NCI-H82 treated with DMSO at 0.1 percent for 48 hours (cell line): ENCODE results near the gene CEP70.
"Not testable (repeated sequence)": the region's sequence is repeated elsewhere in the genome, so short reads cannot be mapped to it uniquely, and the experiment has no call there.

Source experiments
- DNase-seq: peaks from one replicate; lab custom pipeline; 2025; ENCODE audit not compliant: unreplicated experiment; lab: John Stamatoyannopoulos, UW

The CEP70 gene

GRCh38 chr3:138594150-138594934 lies at the start of gene CEP70:
Gene CEP70 (minus strand): TSS chr3:138594260. CDS start chr3:138572927, 21,333 bp downstream.
- no peak for DNase-seq

DNA sequence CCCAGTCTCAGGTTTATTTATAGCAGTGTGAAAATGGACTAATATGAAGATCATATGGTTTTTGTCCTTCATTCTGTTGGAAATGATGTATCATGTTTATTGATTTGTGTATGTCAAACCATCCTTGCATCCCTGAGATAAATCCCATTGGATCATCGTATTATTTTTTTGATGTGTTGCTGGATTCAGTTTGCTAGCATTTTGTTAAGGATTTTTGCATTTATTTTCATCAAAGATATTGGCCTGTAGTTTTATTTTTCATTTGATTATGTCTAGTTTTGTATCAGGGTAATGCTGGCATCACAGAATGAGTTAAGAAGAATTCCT lies 48.8 kb upstream of the CEP70 start:
- no peak for DNase-seq

GRCh38 chr3:138642226-138642926 lies 48.3 kb upstream of the CEP70 start:
- DNase-seq: no peak

GRCh38 chr3:138640537-138640936 lies 46.5 kb upstream of the CEP70 start:
- DNase-seq: no peak

GRCh38 chr3:138638641-138639040 lies 44.6 kb upstream of the CEP70 start:
- no peak for DNase-seq

DNA sequence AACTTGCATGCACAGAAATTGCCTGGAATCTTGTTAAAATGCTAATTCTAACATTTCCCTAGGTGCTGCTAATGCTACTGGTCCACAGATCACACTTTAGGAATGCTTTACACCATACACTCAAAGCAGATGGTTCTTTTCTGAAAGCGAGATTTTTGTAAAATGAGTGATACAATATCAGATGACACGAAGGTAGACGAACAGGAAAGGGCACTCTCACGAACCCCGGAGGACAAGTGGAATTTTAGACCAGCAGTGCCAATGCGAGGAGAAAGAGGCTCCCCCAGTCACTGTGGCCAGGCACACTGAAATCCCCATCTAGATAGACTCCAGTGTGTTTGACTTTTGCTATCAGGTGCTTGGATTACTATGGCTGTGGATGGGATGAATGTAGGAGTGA lies 35.5 kb upstream of the CEP70 start:
- no peak for DNase-seq

DNA sequence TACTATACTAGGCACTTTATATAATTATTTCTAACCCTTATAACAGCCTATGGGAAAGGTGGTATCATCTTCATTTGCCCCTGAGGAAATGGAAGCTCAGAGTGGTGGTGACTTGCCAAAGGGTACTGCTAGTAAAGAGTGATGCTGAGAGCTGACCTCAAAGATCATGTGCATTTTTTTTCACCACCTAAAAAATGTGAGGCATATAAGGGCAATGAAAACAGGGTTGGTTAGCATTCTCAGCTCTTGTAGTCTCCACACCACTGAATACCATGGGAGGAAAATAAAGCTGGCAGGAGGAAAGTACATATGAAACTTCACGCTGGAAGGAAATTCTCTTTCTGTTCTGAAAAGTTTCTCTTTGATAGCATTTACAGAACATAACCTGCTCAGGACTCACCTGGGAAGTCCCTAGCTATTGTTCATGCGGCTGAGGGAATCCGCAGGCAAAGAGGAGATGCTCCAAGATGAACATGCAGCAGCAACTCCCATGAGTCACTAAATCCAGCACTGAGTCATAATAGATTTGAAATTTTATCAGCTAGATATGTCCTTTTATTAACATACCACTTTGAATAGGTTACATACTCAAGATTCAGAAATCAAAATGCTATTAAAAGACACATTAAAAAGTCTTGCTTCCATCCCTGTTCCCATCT lies 31.8 kb upstream of the CEP70 start:
- DNase-seq: no peak

- no peak for DNase-seq
Observed at GRCh38 chr3:138624518-138624917, 30.5 kb upstream of the CEP70 start.

DNA sequence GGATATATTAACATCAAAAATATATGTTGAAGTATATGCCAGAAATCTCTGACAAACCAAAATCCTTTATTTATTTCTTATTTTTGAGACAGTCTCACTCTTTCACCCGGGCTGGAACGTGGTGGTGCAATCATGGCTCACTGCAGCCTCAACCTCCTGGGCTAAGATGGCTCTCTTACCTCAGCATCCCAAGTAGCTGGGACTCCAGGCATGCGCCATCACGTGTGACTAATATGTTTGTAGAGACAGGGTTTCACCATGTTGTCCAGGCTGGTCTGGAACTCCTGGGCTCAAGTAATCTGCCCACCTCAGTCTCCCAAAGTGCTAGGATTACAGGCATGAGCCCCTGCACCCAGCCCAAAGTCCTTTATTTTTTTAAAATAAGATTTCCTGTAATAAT lies 26.4 kb upstream of the CEP70 start:
- peak; percentile 26 for DNase-seq

- DNase-seq: no peak
Observed at GRCh38 chr3:138615462-138615861, 21.4 kb upstream of the CEP70 start.

- DNase-seq: no peak
Observed at GRCh38 chr3:138609898-138610266, 15.8 kb upstream of the CEP70 start.

DNA sequence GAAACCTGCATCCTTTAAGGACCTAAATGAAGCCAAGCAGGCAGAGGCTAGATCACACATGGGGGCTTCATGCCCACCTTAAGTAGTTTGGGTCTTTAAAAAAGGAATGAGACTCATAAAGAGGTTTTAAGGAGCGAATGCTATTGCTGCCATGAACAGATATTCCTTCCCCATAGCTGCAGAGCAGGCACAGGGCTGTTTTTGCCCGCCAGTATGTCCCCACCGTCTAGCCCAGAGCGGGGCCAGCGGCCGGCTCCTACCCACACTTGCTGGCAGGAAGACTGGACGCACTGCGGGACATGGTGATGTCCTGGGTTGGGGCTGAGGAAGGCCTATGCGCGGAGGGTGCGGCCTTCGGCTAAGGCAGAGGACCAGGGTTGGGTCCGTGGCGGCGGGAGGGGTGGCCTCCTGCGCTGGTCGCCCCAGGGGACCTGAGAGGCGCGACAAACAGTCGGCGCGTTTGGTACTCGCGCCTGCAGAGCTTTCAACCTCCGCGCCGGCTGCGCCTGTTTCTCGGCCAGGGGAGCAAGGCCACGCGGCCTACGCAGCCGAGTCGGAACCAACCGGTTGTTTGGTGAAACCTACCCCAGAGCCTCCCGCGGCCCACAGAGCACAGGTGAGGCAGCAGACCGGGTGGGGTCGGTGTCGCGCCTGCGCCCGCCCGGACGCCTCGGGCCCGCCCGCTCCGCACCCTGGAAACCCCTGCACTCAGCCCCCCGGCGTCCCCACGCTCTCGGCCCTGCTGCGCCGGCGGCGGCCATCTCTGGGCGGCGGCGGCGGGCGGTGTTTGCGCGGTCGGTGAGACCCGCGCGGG lies 14.5 kb upstream of the CEP70 start, which contains the start of gene FAIM:
FAIM (plus strand) TSS at position 450 of the 814 bp plus-strand sequence. CDS start 10,956 bp downstream, outside the sequence.
- DNase-seq: peak; percentile 33

DNA sequence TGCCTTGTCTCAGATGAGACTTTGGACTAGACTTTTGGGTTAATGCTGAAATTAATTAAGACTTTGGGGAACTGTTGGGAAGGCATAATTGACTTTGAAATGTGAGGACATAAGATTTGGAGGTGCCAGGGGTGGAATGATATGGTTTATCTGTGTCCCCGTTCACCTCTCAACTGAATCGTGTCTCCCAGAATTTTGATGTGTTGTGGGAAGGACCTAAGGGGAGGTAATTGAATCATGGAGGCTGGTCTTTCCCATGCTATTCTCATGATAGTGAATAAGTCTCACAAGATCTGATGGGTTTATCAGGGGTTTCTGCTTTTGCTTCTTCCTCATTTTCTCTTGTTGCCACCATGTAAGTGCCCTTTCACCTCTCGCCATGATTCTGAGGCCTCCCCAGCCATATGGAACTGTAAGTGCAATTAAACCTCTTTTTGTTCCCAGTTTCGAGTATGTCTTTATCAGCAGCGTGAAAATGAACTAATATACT lies 10.1 kb upstream of the CEP70 start:
- DNase-seq: not testable (repeated sequence)

DNA sequence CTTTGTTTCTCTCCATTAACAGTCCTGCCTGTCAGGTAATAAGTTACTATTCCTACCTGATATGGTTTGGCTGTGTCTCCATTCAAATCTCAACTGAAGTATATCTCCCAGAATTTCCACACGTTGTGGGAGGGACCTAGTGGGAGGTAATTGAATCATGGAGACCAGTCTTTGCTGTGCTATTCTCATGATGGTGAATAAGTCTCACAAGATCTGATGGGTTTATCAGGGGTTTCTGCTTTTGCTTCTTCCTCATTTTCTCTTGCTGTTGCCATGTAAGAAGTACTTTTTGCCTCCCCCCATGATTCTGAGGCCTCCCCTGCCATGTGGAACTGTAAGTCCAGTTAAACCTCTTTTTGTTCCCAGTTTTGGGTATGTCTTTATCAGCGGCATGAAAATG lies 7.6 kb upstream of the CEP70 start:
- DNase-seq: not testable (repeated sequence)

- DNase-seq: no peak
Observed at GRCh38 chr3:138600100-138600745, 6.2 kb upstream of the CEP70 start.

DNA sequence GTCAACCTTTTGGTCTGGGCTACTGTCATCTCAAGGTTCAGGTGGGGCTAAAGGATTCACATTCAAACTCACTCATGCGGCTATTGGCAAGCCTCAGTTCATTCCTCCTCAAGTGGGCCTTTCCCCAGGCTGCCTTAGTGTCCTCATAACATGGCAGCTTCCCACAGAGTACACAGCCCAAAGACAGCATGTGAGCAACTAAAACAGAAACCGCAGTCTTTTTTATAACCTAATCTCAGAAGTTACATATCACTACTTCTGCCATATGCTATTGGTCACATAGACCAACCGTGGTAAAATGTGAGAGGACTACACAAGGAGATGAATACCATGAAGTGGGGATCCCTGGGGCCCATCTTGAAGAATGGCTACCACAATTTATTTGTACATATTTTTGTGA lies 4.5 kb upstream of the CEP70 start:
- DNase-seq: no peak

DNA sequence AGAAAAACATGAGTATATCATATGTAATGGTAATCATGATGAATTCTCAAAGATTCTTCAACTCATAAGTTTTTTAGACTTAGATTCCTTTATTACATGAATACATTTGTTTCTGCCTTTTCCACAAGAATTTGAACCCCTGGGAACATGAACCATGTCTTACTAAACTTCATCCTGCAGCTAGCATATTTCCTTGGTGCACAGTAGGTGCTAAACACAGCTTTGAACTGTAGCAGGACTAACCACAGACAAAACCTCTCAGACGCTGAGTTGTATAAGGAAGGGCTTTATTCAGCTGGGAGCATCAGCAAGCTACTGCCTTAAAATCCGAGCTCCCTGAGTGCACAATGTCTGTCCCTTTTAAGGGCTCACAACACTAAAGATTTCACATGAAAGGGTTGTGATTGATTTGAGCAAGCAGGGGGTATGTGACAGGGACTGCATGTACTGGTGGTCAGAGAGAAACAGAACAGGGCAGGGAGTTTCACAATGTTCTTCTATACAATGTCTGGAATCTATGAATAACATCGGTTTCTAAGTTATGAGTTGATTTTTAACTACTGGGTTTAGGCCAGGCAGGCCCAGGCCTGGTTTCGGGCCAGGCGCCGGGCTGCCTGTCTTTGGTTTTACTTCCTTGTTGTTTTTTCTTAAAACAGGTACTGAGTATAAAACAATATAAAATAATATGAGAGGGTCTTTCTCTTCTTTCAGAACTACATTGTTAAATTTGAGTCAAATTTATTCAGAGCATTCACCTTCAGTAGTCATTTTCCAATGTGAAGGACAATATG lies 3.3 kb upstream of the CEP70 start:
- DNase-seq: not testable (repeated sequence)

DNA sequence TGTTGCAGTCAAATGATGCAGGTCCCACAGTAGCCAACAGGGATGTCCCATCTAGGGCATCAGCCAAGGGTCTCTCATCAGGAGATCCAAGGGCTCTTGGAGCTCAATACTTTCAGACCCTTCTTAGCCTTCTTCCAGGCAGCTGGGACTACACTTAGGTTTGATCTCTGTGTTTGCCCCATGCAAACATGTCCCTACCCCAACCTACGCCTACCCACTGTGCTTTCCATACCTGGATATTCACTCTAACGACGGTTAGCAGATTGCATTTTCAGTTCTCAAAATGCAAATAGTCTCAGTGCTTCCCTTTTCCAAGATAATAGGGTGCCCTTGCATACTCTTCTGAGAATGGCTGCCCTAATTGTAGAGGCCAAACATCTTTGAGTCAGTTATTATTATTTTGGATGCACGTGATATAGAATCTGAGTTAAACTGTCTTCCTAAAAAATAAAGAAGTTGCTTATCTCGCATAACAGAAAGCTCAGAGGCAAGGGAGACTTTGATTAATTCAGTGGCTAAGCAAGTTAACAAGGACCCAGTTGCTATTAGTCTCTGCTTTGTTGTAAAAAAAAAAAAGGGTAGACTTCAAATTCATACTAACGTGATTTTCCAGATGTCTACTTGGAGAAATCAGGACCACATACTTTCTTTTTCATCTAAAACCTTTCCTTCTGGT lies 1.0 kb upstream of the CEP70 start:
- DNase-seq: no peak

GRCh38 chr3:138593488-138594149 lies 441 bp downstream of the CEP70 start:
- no peak for DNase-seq
